Body of pancreas (tissue), 4 donors: ENCODE results near the gene TNNI2. TPM values are rescaled to one million over a fixed set of nuclear protein-coding genes. Genes with fewer than 3 reads are reported as not detected.

ENCODE experiments used
- ATAC-seq: fragments of 150-250 bp; one replicate; pipeline ENCODE4 v1.9.1; 2016
- DNase-seq, 4 donors: peaks; one replicate each; pipeline ENCODE4 v3.0.0-alpha.2; 2019
- H3K27ac ChIP-seq, 4 donors: fragments of 200-600 bp; sonication (generic); 1 replicate in 3 of 4; 2 replicates in 1 of 4; pipeline versions ENCODE4 v1.5.1 to v1.6.1; 2016 to 2019; ENCODE audit warnings: mild to moderate bottlenecking in 1 of 4, mixed read lengths in 1 of 4, moderate library complexity in 1 of 4
- H3K27me3 ChIP-seq, 2 donors: fragments of 200-600 bp; sonication (generic); one replicate each; pipeline ENCODE4 v1.6.0; 2016; ENCODE audit warnings: mild to moderate bottlenecking in 1 of 2
- H3K36me3 ChIP-seq, 2 donors: fragments of 200-600 bp; sonication (generic); replicated peaks in 1 of 2; 2 replicates each; pipeline ENCODE4 v1.5.1; 2016; ENCODE audit warnings: low read depth in 2 of 2; ENCODE audit not compliant: insufficient read depth in 1 of 2
- H3K4me1 ChIP-seq: fragments of 200-600 bp; sonication (generic); one replicate; pipeline ENCODE4 v1.6.0; 2016
- H3K4me3 ChIP-seq, 2 donors: fragments of 200-600 bp; sonication (generic); 1 replicate in 1 of 2; 2 replicates in 1 of 2; pipeline ENCODE4 v1.5.1; 2016 to 2019
- H3K9me3 ChIP-seq, 3 donors: fragments of 200-600 bp; sonication (generic); 1 replicate in 2 of 3; 2 replicates in 1 of 3; pipeline ENCODE4 v1.5.1; 2016
- POLR2A ChIP-seq, 3 donors: fragments of 450-650 bp; IDR thresholded peaks; one replicate each; pipeline ENCODE4 v1.6.1; 2016; ENCODE audit warnings: antibody characterized with exemption in 3 of 3, mild to moderate bottlenecking in 2 of 3
- WGBS, 2 donors: methylation state at CpG; one replicate each; pipeline ENCODE4 v1.1.5; 2017; 5-methylcytosine and 5-hydroxymethylcytosine counted together
- intact Hi-C: fragments of 100-400 bp; cut with DNase I; formaldehyde crosslinking; loops from one replicate; pipeline ENCODE4 v1.15.1; 2023
- total RNA-seq, 2 donors: library from RNA; depleted of rRNA; stranded (reverse); fragments of >200 nt; gene quantifications; one replicate each; pipeline ENCODE4 v1.1.0, GENCODE V29; 2016
- TF ChIP-seq, protein P1 (sequence below), 7 experiments: fragments of 450-650 bp in 4 of 7; fragments of 200-600 bp in 3 of 7; sonication (generic) in 3 of 7; IDR thresholded peaks; one replicate each; pipeline ENCODE4 v1.5.1; 2016 to 2019; ENCODE audit warnings: antibody characterized with exemption in 7 of 7

The TNNI2 gene
- total RNA-seq, 2 donors from 2014 or later: 3.4 to 3.6 TPM

DNA sequence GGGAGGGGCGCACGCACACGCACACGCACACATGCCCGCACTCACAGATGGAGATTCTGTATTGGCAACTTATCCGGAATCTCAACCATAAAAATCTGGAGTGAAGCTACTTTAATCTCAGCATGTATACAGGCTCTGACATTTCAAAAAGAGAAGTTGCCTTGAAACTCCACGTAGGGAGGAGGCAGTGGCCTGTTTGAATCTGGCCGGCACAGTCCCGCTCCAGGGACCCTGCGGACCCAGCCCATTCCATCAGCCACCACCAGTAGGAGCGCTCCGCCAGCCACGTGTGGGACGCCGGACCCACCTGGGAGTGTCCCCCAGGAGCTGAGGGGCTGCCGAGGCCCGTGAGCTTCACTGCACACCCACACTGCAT lies 5.9 kb upstream of the TNNI2 start:
- H3K27ac ChIP-seq: peak overlapping the region; percentile 93 to 98 (median 96)
- no peaks in the 10 kb centered on the region for H3K36me3 ChIP-seq
- ATAC-seq: no peak
- no peak overlapping the region for H3K4me3 ChIP-seq
- peak in 1 of 4 donors; percentile 12 for DNase-seq
- H3K9me3 ChIP-seq: no peaks in the 10 kb centered on the region
- TF ChIP-seq, protein P1, sequence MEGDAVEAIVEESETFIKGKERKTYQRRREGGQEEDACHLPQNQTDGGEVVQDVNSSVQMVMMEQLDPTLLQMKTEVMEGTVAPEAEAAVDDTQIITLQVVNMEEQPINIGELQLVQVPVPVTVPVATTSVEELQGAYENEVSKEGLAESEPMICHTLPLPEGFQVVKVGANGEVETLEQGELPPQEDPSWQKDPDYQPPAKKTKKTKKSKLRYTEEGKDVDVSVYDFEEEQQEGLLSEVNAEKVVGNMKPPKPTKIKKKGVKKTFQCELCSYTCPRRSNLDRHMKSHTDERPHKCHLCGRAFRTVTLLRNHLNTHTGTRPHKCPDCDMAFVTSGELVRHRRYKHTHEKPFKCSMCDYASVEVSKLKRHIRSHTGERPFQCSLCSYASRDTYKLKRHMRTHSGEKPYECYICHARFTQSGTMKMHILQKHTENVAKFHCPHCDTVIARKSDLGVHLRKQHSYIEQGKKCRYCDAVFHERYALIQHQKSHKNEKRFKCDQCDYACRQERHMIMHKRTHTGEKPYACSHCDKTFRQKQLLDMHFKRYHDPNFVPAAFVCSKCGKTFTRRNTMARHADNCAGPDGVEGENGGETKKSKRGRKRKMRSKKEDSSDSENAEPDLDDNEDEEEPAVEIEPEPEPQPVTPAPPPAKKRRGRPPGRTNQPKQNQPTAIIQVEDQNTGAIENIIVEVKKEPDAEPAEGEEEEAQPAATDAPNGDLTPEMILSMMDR (IDR thresholded peaks at IDR 0.05): no peak
- TF ChIP-seq POLR2A (IDR thresholded peaks at IDR 0.05): no peak
- H3K4me1 ChIP-seq: peaks cover 73% of the 10 kb centered on the region
- no peaks in the 10 kb centered on the region for H3K27me3 ChIP-seq
- intact Hi-C loops: no loop called here
- WGBS, 2 donors: 37 to 83% methylated on average over 11 to 13 of the region's 17 CpGs

DNA sequence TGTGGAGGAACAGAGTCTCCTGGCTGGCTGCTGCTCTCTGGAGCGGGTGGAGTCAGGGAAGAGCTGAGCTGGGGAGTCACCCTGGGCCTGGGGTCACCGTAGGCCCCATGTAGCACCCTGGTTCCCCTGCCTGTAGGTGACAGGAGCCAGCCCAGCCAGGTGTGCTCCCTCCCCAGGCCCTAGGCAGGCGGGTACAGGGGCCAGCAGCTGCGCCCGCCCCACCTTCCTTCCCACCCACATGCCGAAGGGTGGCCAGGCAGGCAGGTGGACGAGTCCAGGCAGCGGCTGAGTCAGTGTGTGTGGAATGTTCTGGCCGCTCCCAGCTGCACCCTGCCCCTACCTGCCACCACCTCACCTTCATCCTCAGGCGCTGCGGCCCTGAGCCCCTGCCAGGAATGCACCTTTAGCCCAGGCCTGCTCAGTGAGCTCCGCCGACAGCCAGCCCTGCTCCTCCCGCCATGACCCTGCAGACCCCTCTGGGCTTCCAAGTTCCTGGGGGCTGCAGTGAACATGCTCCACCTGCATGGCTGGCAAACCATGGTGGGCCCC lies 4.6 kb upstream of the TNNI2 start:
- peaks cover 83% of the 10 kb centered on the region for H3K4me1 ChIP-seq
- H3K9me3 ChIP-seq: no peaks in the 10 kb centered on the region
- WGBS, 2 donors: 27% methylated on average over 7 to 14 of the region's 14 CpGs
- H3K4me3 ChIP-seq: no peak overlapping the region
- H3K36me3 ChIP-seq: no peaks in the 10 kb centered on the region
- H3K27ac ChIP-seq: peak overlapping the region; percentile 93 to 98 (median 96)
- TF ChIP-seq POLR2A (IDR thresholded peaks at IDR 0.05): peak; percentile 51 to 76 (median 73)
- TF ChIP-seq, protein P1 (IDR thresholded peaks at IDR 0.05): peak in 4 of 7 experiments; percentile 43 to 55 (median 51)
- peak; percentile 89 for ATAC-seq
- intact Hi-C loops: no loop called here
- H3K27me3 ChIP-seq: no peaks in the 10 kb centered on the region
- peak; percentile 96 to 99 (median 98) for DNase-seq

DNA sequence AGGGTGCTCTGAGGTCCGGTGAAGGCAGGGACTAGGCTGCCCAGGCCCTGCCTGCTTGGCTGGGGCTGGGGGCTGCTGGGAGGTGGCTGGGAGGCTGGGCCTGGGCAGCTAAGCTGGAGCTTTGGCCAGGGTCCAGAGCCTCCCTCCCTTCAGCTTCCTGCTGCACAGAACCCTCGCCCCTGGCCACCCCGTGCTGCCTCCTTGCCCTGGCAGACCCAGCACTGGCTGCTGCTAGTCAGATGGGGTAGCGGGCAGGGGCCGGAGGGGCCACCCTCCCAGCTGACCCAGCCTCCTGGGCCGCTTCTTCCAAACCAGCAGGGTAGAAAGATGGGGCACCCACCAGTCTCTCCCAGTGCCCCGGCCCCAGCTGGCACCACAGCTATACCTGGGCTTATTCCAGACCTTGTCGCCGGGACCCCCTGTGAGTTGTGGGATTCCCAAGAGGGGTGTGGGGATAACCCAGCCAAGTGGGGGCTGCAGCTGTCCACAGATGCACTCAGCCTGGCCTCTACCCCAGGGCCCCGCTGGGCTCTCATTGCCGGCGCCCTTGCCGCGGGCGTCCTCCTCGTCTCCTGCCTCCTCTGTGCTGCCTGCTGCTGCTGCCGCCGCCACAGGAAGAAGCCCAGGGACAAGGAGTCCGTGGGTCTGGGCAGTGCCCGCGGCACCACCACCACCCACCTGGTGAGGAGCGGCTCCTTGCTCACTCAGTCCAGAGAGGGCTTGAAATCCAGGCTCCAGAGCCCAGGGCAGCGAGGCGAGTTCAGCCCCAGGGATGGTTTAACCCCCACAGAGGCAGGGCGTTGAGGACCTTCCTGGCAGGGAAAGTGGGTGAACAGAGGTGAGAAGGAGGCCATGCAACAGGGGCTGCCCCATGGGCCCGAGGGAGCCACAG lies 3.8 kb upstream of the TNNI2 start, which contains the start of gene SYT8:
SYT8 (plus strand) TSS at position 212 of the 892 bp plus-strand sequence; CDS start at position 328, 116 bp downstream.
- Histone ChIP-seq H3K4me3 (no peak within 1 kb of the TSS), H3K36me3 (no peaks in the 10 kb centered on the region), H3K27me3 (no peaks in the 10 kb centered on the region), H3K4me1 (peaks cover 78% of the 10 kb centered on the region), H3K9me3 (no peaks in the 10 kb centered on the region), H3K27ac (peak within 1 kb of the TSS; percentile 93 to 98 (median 96))
- ATAC-seq (peak; percentile 6), DNase-seq (peak; percentile 60 to 69 (median 67))
- TF ChIP-seq POLR2A (IDR thresholded peaks at IDR 0.05): no peak
- TF ChIP-seq, protein P1 (IDR thresholded peaks at IDR 0.05): no peak
- intact Hi-C loops: no loop called here
- WGBS, 2 donors: 77 to 100% methylated on average over 1 to 24 of the region's 26 CpGs

DNA sequence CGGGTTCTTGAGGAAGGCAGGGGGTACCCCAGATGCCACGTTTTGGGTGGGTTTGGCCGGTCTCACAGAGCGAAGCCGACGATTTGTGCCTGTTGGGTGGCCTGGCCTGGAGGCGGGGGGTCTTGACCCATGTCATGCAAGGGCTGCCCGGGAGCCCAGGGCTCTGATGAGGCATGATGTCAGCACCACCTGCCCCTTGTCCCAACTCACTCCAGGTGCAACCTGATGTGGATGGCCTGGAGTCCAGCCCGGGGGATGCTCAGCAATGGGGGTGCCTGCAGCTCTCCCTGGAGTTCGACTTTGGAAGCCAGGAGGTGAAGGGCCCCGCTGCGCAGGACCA lies 3.1 kb upstream of the TNNI2 start:
- intact Hi-C loops: no loop called here
- H3K36me3 ChIP-seq: no peaks in the 10 kb centered on the region
- no peak for TF ChIP-seq POLR2A (IDR thresholded peaks at IDR 0.05)
- TF ChIP-seq, protein P1 (IDR thresholded peaks at IDR 0.05): no peak
- H3K27me3 ChIP-seq: no peaks in the 10 kb centered on the region
- ATAC-seq: no peak
- no peaks in the 10 kb centered on the region for H3K9me3 ChIP-seq
- no peak overlapping the region for H3K4me3 ChIP-seq
- peak in 1 of 4 donors; percentile 9 for DNase-seq
- H3K27ac ChIP-seq: peak overlapping the region; percentile 93 to 98 (median 96)
- 90% methylated on average over 11 of the region's 12 CpGs; no CpG with 5 or more reads in 1 of the 2 donors for WGBS, 2 donors
- peaks cover 77% of the 10 kb centered on the region for H3K4me1 ChIP-seq
